Adrenal gland (tissue), 5 donors: ENCODE results near the gene FOXN3.

Experiments used
- POLR2A ChIP-seq, 2 donors: fragments of 450-650 bp; IDR thresholded peaks; one replicate each; pipeline ENCODE4 v1.6.1; 2017; ENCODE audit warnings: antibody characterized with exemption in 2 of 2, mild to moderate bottlenecking in 2 of 2, moderate library complexity in 1 of 2
- TF ChIP-seq, protein P1 (sequence below), 6 experiments: fragments of 450-650 bp in 4 of 6; fragments of 200-600 bp in 2 of 6; sonication (generic) in 1 of 6; IDR thresholded peaks; 1 replicate in 5 of 6; 2 replicates in 1 of 6; pipeline versions ENCODE4 v1.5.1 to v1.8.0; 2016 to 2021; ENCODE audit warnings: antibody characterized with exemption in 6 of 6, mild to moderate bottlenecking in 2 of 6, moderate library complexity in 1 of 6
- donor health status: DM: no; HTN: no; CAD: no.

DNA sequence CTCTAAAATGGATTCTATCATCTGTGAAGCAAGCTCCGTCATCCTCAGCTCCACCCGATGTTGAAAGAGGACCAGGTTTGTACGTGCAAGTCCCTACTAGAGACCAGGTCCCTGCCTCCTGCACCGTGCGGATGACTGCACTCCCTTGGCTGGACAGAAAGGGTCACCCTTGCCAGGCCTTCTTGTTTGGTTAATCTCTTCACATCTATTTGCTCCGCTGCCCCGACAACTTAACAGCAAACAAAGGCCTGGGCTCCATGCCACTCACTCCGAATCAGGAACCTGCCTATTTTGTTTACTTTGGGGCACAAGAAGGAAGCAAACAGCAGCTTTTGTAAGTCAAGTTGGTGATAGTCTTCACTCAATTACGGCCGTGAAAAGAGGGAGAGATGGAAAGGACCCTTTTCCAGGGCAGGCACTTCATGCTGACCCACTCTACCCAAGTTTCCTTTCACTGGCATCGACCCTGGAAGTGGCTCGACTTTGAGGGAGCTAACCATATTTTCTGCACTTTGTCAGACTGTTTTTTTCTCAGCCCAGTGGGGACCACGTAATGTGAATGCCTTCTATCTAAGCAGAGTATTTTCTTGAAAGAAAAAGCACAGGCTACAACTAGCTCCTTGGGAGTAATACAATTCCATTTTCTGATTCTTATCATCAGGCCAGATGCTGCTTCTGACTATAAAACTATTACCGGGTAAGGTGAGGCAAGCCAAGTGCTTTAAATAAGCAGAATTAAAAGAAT lies 202.6 kb downstream of the FOXN3 start:
- TF ChIP-seq, protein P1, sequence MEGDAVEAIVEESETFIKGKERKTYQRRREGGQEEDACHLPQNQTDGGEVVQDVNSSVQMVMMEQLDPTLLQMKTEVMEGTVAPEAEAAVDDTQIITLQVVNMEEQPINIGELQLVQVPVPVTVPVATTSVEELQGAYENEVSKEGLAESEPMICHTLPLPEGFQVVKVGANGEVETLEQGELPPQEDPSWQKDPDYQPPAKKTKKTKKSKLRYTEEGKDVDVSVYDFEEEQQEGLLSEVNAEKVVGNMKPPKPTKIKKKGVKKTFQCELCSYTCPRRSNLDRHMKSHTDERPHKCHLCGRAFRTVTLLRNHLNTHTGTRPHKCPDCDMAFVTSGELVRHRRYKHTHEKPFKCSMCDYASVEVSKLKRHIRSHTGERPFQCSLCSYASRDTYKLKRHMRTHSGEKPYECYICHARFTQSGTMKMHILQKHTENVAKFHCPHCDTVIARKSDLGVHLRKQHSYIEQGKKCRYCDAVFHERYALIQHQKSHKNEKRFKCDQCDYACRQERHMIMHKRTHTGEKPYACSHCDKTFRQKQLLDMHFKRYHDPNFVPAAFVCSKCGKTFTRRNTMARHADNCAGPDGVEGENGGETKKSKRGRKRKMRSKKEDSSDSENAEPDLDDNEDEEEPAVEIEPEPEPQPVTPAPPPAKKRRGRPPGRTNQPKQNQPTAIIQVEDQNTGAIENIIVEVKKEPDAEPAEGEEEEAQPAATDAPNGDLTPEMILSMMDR (IDR thresholded peaks at IDR 0.05), result no peak
- no peak for TF ChIP-seq POLR2A (IDR thresholded peaks at IDR 0.05)
